HFF-Myc (cell line): ENCODE results near the gene NDUFB11.
A peak's percentile ranks its signal among the peaks of the same experiment; 100 is the strongest.
"Not testable (repeated sequence)": the region's sequence is repeated elsewhere in the genome, so short reads cannot be mapped to it uniquely, and the experiment has no call there.

Experiments used
- DNase-seq: peaks from one replicate; pipeline ENCODE4 v3.0.0-alpha.2; 2011; ENCODE audit warnings: low read depth; ENCODE audit errors: extremely low read depth
- H3K4me3 ChIP-seq: replicated peaks from 2 replicates; pipeline ENCODE4 v1.5.1; 2011; ENCODE audit warnings: low read depth, mild to moderate bottlenecking, control low read depth, low read length
- CTCF ChIP-seq: IDR thresholded peaks from 2 replicates; pipeline ENCODE4 v1.5.1; 2012; ENCODE audit warnings: mild to moderate bottlenecking, low read depth, low read length, control low read depth; ENCODE audit errors: missing control alignments

Gene NDUFB11

GRCh38 chrX:47133493-47133892, 11.0 kb downstream of the NDUFB11 start:
- no peak for DNase-seq
- H3K4me3 ChIP-seq: no peak overlapping the region
- TF ChIP-seq CTCF: no peak

- H3K4me3 ChIP-seq: peak overlapping the region; percentile 55
- no peak for TF ChIP-seq CTCF
- no peak for DNase-seq
Measured at GRCh38 chrX:47129899-47130358, 14.6 kb downstream of the NDUFB11 start.

- peak; percentile 88 for DNase-seq
- TF ChIP-seq CTCF: no peak
- H3K4me3 ChIP-seq: peak overlapping the region; percentile 55
Measured at GRCh38 chrX:47129157-47129898, 15.2 kb downstream of the NDUFB11 start.

- not testable (repeated sequence) for DNase-seq
Measured at GRCh38 chrX:47124466-47124865, 20.0 kb downstream of the NDUFB11 start.

DNA sequence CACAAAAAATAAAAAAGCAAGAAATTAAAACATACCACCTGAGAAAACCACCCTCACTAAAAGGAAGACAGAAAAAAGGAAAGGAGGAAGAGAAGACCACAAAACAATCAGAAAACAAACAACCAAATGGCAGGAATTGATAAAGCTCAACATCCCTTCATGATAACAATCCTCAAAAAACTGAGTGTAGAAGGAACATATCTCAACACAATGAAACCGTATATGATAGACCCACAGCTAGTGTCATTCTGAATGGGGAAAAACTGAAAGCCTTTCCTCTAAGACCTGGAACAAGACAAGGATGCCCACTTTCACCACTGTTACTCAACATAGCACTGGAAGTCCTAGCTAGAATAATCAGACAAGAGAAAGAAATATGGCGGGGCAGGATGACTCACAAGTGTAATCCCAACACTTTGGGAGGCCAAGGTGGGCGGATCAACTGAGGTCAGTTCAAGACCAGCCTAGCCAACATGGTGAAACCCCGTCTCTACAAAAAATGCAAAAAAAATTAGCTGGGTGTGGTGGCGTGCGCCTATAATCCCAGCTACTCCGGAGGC, 27.9 kb downstream of the NDUFB11 start:
- not testable (repeated sequence) for DNase-seq, H3K4me3 ChIP-seq

More at GRCh38 chrX:47124466-47124865, 20.0 kb downstream of the NDUFB11 start:
- H3K4me3 ChIP-seq: not testable (repeated sequence)

DNA sequence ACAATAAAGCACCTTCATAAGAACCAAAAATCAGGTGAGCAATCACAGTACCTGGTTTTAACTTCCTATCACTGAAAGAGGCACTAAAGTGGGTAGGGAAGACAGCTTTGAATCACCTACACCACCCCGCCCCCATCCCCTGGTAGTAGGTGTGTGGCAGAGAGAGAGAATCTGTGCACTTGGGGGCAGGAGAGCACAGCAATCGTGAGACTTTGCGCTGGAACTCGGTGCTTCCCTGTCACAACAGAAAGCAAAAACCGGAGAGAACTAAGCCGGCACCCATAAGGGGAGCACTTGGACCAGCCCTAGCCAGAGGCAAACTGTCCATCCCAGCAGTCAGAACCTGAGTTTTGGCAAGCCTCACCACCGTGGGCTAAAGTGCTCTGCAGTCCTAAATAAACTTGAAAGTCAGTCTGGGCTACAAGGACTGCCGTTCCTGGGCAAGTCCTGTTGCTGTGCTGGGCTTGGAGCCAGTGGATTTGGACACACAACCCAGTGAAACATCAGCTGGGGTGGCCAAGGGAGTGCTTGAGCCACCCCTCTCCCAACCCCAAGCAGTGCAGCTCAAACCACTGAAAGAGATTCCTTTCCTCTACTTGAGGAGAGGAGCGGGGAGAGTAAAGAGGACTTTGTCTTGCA, 32.1 kb downstream of the NDUFB11 start:
- TF ChIP-seq CTCF: no peak

GRCh38 chrX:47110936-47111615, 33.4 kb downstream of the NDUFB11 start:
- H3K4me3 ChIP-seq, DNase-seq: not testable (repeated sequence)

More for the DNA sequence above, 32.1 kb downstream of the NDUFB11 start:
- H3K4me3 ChIP-seq: no peak overlapping the region
- DNase-seq: no peak

- TF ChIP-seq CTCF: no peak
- no peak for DNase-seq
- no peak overlapping the region for H3K4me3 ChIP-seq
Measured at GRCh38 chrX:47101206-47101605, 43.3 kb downstream of the NDUFB11 start.
